OCI-LY1 (cell line): ENCODE measurements around the gene LIMK2.

Source experiments
- CTCF ChIP-seq: fragments of 200-600 bp; sonication (generic), shearing (Covaris generic); IDR thresholded peaks from 2 replicates; pipeline ENCODE4 v1.5.1; 2017; ENCODE audit warnings: mild to moderate bottlenecking, antibody characterized with exemption, low read length, moderate library complexity, mixed read lengths
- EZH2 ChIP-seq: fragments of 200-600 bp; sonication (generic), shearing (Covaris generic); IDR thresholded peaks from 2 replicates; pipeline ENCODE4 v1.8.0; 2017; ENCODE audit warnings: borderline replicate concordance, mixed run types, mild to moderate bottlenecking, antibody characterized with exemption, low read length, moderate library complexity, mixed read lengths

GRCh38 chr22:31230871-31231621 lies 18.9 kb downstream of the LIMK2 start:
- TF ChIP-seq CTCF (peak; percentile 75), EZH2 (no peak)
